K562 treated with DMSO at 1 percent for 4 hours (cell line): ENCODE measurements around the gene NIT1. TPM values are rescaled to one million over a fixed set of nuclear protein-coding genes. Genes with fewer than 3 reads are reported as not detected.

Source experiments
- total RNA-seq: library from RNA; unstranded; fragments of 300-600 nt; gene quantifications from 2 replicates; pipeline ENCODE4 v1.2.3, GENCODE V29; 2022; ENCODE audit not compliant: insufficient read depth

The NIT1 gene
- 26.6 and 27.9 TPM in 2 replicates for total RNA-seq

GRCh38 chr1:161117759-161118581 is at the start of gene NIT1, which contains the start of gene PFDN2:
TSS of gene NIT1 (plus strand) at chr1:161118105. CDS start at chr1:161118177, 72 bp downstream.
TSS of gene PFDN2 (minus strand) at chr1:161118037. CDS start at chr1:161118026, 11 bp downstream.

GRCh38 chr1:161069731-161070270 is 48.1 kb upstream of the NIT1 start, which contains the start of gene ARHGAP30:
TSS of gene ARHGAP30 (minus strand) at chr1:161069891. CDS start at chr1:161069624, 267 bp downstream.

GRCh38 chr1:161089251-161089924 is 28.5 kb upstream of the NIT1 start, which contains the start of gene NECTIN4:
TSS of gene NECTIN4 (minus strand) at chr1:161089558. CDS start at chr1:161089296, 262 bp downstream.

GRCh38 chr1:161098210-161099068 is 19.5 kb upstream of the NIT1 start, which contains the start of gene KLHDC9:
TSS of gene KLHDC9 (plus strand) at chr1:161098361. CDS start at chr1:161098536, 175 bp downstream.

GRCh38 chr1:161132410-161133219 is 14.7 kb downstream of the NIT1 start, which contains the start of gene DEDD:
TSS of gene DEDD (minus strand) at chr1:161132667. CDS start at chr1:161124462, 8,205 bp downstream.

GRCh38 chr1:161153682-161154337 is 35.9 kb downstream of the NIT1 start, which contains the start of gene UFC1:
TSS of gene UFC1 (plus strand) at chr1:161153978. CDS start at chr1:161153998, 20 bp downstream.

GRCh38 chr1:161159087-161159912 is 41.4 kb downstream of the NIT1 start, which contains the start of gene USP21:
TSS of gene USP21 (plus strand) at chr1:161159500. CDS start at chr1:161160641, 1,141 bp downstream.

GRCh38 chr1:161165742-161166668 is 48.1 kb downstream of the NIT1 start, which contains the start of gene PPOX:
TSS of gene PPOX (plus strand) at chr1:161166426. CDS start at chr1:161166848, 422 bp downstream.

Other genes starting within 250 kb of the NIT1 start
- gene ITLN1, start 232.9 kb upstream of the NIT1 start, total RNA-seq: not detected in 2 replicates
- gene ITLN2, start 163.3 kb upstream of the NIT1 start, total RNA-seq: not detected in 2 replicates
- 44.0 and 45.4 TPM in 2 replicates for gene F11R, start 97.0 kb upstream of the NIT1 start, total RNA-seq
- not detected in 2 replicates for gene TSTD1, start 79.1 kb upstream of the NIT1 start, total RNA-seq
- gene USF1, start 72.1 kb upstream of the NIT1 start, total RNA-seq: 53.7 and 57.3 TPM in 2 replicates
- not detected in 2 replicates for gene ARHGAP30, start 48.2 kb upstream of the NIT1 start, total RNA-seq
- not detected in 2 replicates for gene NECTIN4, start 28.5 kb upstream of the NIT1 start, total RNA-seq
- not detected in 2 replicates for gene KLHDC9, start 19.7 kb upstream of the NIT1 start, total RNA-seq
- gene PFDN2, start 68 bp upstream of the NIT1 start, total RNA-seq: 145 and 191 TPM in 2 replicates
- 22.8 and 25.7 TPM in 2 replicates for gene DEDD, start 14.6 kb downstream of the NIT1 start, total RNA-seq
- gene UFC1, start 35.9 kb downstream of the NIT1 start, total RNA-seq: 89.4 and 115 TPM in 2 replicates
- 18.7 and 24.9 TPM in 2 replicates for gene USP21, start 41.4 kb downstream of the NIT1 start, total RNA-seq
- gene PPOX, start 48.3 kb downstream of the NIT1 start, total RNA-seq: 20.5 and 26.6 TPM in 2 replicates
- 67.8 and 78.2 TPM in 2 replicates for gene B4GALT3, start 59.4 kb downstream of the NIT1 start, total RNA-seq
- 0.65 and 0.77 TPM in 2 replicates for gene ADAMTS4, start 80.9 kb downstream of the NIT1 start, total RNA-seq
- gene NDUFS2, start 84.3 kb downstream of the NIT1 start, total RNA-seq: 79.0 and 81.6 TPM in 2 replicates
- not detected in 2 replicates for gene FCER1G, start 97.2 kb downstream of the NIT1 start, total RNA-seq
- gene APOA2, start 105.5 kb downstream of the NIT1 start, total RNA-seq: not detected in 2 replicates
- gene TOMM40L, start 108.0 kb downstream of the NIT1 start, total RNA-seq: 8.5 and 12.5 TPM in 2 replicates
- gene NR1I3, start 120.1 kb downstream of the NIT1 start, total RNA-seq: not detected in 2 replicates
- gene PCP4L1, start 140.6 kb downstream of the NIT1 start, total RNA-seq: not detected in 2 replicates
- gene MPZ, start 191.9 kb downstream of the NIT1 start, total RNA-seq: 2.5 and 3.4 TPM in 2 replicates
- 128 and 155 TPM in 2 replicates for gene SDHC, start 196.3 kb downstream of the NIT1 start, total RNA-seq
- not detected in 2 replicates for gene CFAP126, start 249.8 kb downstream of the NIT1 start, total RNA-seq